Right atrium auricular region (tissue), 2 donors: ENCODE data around the gene GRIP2. TPM values are rescaled to one million over a fixed set of nuclear protein-coding genes. Genes with fewer than 3 reads are reported as not detected.

ENCODE experiments used
- DNase-seq: peaks from one replicate; pipeline ENCODE4 v3.0.0-alpha.2; 2019; ENCODE audit warnings: low spot score
- H3K27ac ChIP-seq, 2 donors: fragments of 200-600 bp; sonication (generic); 1 replicate in 1 of 2; 2 replicates in 1 of 2; pipeline ENCODE4 v1.5.1; 2016 to 2019
- H3K27me3 ChIP-seq, 2 donors: fragments of 200-600 bp; sonication (generic); one replicate each; pipeline versions ENCODE4 v1.5.1 to v1.6.0; 2017 to 2019
- H3K36me3 ChIP-seq: fragments of 200-600 bp; sonication (generic); one replicate; pipeline ENCODE4 v1.5.1; 2016
- H3K4me1 ChIP-seq, 2 donors: fragments of 200-600 bp; sonication (generic); one replicate each; pipeline versions ENCODE4 v1.5.1 to v1.6.0; 2017 to 2019
- H3K4me3 ChIP-seq, 2 donors: fragments of 200-600 bp; sonication (generic); 1 replicate in 1 of 2; 2 replicates in 1 of 2; pipeline ENCODE4 v1.5.1; 2017 to 2019; ENCODE audit warnings: mild to moderate bottlenecking in 1 of 2, moderate library complexity in 1 of 2
- H3K9me3 ChIP-seq, 2 donors: fragments of 200-600 bp; sonication (generic); one replicate each; pipeline ENCODE4 v1.5.1; 2019
- total RNA-seq, 2 donors: library from RNA; depleted of rRNA; stranded (reverse); fragments of >200 nt; gene quantifications; one replicate each; pipeline ENCODE4 v1.1.0, GENCODE V29; 2016
- TF ChIP-seq, protein P1 (sequence below), 2 donors: fragments of 200-600 bp; sonication (generic); IDR thresholded peaks; one replicate each; pipeline ENCODE4 v1.5.1; 2019; ENCODE audit warnings: antibody characterized with exemption in 2 of 2

The GRIP2 gene
- total RNA-seq, 2 donors from 2014 or later, result 7.1 to 13.2 TPM

DNA sequence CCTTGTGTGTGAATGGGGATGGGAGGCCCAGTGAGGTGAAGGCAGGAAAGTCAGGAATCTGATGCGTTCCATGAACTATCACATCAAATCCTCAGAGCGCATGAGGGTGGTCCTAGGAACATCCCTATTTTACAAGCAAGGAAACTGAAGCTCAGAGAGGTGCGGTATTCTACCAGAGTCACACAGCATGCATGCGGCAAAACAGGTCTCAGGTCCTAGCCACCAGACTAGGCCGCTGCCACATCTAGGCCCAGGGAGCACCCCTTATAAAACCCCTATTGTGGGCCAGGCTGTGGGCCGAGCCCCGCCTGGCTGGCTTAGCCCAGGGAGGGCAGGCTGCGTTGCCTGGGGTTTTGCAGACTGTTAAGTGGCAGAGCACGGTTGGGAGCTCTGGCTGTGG is 17.9 kb upstream of the GRIP2 start:
- DNase-seq, result no peak
- no peaks in the 10 kb centered on the region for H3K27me3 ChIP-seq
- no peak overlapping the region for H3K4me3 ChIP-seq
- TF ChIP-seq, protein P1, sequence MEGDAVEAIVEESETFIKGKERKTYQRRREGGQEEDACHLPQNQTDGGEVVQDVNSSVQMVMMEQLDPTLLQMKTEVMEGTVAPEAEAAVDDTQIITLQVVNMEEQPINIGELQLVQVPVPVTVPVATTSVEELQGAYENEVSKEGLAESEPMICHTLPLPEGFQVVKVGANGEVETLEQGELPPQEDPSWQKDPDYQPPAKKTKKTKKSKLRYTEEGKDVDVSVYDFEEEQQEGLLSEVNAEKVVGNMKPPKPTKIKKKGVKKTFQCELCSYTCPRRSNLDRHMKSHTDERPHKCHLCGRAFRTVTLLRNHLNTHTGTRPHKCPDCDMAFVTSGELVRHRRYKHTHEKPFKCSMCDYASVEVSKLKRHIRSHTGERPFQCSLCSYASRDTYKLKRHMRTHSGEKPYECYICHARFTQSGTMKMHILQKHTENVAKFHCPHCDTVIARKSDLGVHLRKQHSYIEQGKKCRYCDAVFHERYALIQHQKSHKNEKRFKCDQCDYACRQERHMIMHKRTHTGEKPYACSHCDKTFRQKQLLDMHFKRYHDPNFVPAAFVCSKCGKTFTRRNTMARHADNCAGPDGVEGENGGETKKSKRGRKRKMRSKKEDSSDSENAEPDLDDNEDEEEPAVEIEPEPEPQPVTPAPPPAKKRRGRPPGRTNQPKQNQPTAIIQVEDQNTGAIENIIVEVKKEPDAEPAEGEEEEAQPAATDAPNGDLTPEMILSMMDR (IDR thresholded peaks at IDR 0.05), result no peak
- no peaks in the 10 kb centered on the region for H3K9me3 ChIP-seq
- peaks cover 0 to 35% of the 10 kb centered on the region in 2 donors for H3K4me1 ChIP-seq
- H3K27ac ChIP-seq, result no peak overlapping the region
- H3K36me3 ChIP-seq, result no peaks in the 10 kb centered on the region

DNA sequence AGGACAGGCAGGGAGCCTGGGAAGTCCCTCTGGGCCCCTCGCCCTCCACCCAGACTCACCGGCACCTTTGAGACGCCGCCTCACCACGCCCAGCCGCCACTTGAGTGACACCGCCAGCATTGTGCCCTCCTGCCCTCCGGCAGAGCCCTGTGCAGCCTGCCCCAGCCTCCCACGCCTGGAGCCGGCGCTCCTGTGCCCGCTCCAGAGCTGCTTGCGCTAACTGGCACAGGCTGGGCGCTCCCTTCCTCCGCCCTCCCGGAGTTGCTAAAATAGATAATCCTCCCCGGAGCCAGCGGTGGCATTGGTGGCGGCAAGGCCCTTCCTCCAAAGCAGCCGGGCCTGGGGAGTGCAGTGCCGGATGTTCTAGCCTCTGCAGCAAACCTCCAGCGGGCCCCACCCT is 15.7 kb upstream of the GRIP2 start:
- Histone ChIP-seq H3K27ac (peak overlapping the region; percentile 58 to 61), H3K4me3 (peak overlapping the region; percentile 26 to 45)
- DNase-seq, result no peak

DNA sequence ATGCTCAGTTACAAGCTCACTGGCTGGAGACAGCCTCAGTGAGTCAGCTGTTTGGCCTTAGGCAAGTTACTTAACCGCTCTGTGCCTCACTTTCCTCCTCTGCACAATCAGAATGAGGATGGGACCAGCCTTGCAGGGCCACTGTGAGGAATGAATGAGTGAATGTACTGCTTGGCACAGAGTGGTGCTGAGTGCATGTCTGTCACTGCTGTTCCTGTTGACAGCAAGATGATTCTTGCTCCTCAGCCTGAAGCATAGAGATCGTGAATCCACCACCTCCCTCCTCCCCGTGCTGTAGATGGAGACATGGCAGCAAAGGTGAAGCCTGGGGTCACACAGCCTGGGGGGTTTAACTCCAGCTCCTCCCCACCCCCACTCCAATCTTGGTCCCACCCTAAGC is 14.6 kb upstream of the GRIP2 start:
- H3K27ac ChIP-seq, result no peak overlapping the region
- TF ChIP-seq, protein P1 (IDR thresholded peaks at IDR 0.05), result no peak
- H3K4me3 ChIP-seq, result peak overlapping the region; percentile 26 to 45
- no peaks in the 10 kb centered on the region for H3K9me3 ChIP-seq
- no peaks in the 10 kb centered on the region for H3K36me3 ChIP-seq
- no peak for DNase-seq
- peaks cover 0 to 47% of the 10 kb centered on the region in 2 donors for H3K4me1 ChIP-seq
- no peaks in the 10 kb centered on the region for H3K27me3 ChIP-seq

More for the DNA sequence above, 15.7 kb upstream of the GRIP2 start:
- Histone ChIP-seq H3K4me1 (peaks cover 0 to 43% of the 10 kb centered on the region in 2 donors), H3K27me3 (no peaks in the 10 kb centered on the region), H3K9me3 (no peaks in the 10 kb centered on the region), H3K36me3 (no peaks in the 10 kb centered on the region)
- TF ChIP-seq, protein P1 (IDR thresholded peaks at IDR 0.05), result no peak

DNA sequence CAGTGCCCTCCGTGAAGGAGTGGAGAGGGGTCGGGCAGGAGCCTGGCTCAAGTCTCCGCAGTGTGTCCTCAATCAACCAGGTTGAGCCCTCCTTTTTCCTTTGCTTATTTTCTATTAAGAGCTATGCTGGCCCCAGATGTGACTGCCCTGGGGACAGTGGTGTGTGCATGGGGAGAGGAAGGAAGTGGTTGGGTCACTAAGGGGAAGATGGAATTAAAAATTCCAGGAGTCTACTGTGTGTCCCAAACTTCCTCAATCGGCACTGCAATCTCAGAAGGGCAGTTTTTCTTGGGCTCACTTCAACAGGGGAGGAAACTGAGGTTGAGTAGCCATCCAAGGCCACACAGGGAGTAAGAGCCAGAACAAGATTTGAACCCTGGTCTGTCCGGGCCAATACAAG is 13.7 kb upstream of the GRIP2 start:
- no peak for DNase-seq
- Histone ChIP-seq H3K9me3 (no peaks in the 10 kb centered on the region), H3K36me3 (no peaks in the 10 kb centered on the region), H3K4me1 (peaks cover 0 to 47% of the 10 kb centered on the region in 2 donors), H3K27me3 (no peaks in the 10 kb centered on the region), H3K27ac (no peak overlapping the region), H3K4me3 (no peak overlapping the region)
- TF ChIP-seq, protein P1 (IDR thresholded peaks at IDR 0.05), result no peak

DNA sequence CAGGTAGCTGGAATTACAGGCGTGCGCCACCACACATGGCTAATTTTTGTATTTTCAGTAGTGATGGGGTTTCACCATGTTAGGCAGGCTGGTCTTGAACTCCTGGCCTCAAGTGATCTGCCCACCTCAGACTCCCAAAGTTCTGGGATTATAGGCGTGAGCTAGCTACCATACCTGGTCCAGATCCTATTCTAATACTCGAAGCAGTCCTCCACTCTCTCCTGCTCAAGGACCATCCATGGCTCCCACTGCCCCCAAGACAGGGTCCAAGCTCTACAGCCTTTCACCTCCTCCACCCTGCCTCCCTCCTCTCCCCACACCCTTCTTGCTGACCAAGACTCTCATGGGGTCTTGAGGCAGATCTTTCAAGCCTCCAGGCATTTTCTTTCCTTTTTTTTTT is 12.6 kb upstream of the GRIP2 start:
- Histone ChIP-seq H3K4me1 (peaks cover 0 to 57% of the 10 kb centered on the region in 2 donors), H3K27ac (no peak overlapping the region), H3K27me3 (no peaks in the 10 kb centered on the region), H3K9me3 (no peaks in the 10 kb centered on the region), H3K4me3 (no peak overlapping the region), H3K36me3 (no peaks in the 10 kb centered on the region)
- DNase-seq, result no peak
- TF ChIP-seq, protein P1 (IDR thresholded peaks at IDR 0.05), result no peak

DNA sequence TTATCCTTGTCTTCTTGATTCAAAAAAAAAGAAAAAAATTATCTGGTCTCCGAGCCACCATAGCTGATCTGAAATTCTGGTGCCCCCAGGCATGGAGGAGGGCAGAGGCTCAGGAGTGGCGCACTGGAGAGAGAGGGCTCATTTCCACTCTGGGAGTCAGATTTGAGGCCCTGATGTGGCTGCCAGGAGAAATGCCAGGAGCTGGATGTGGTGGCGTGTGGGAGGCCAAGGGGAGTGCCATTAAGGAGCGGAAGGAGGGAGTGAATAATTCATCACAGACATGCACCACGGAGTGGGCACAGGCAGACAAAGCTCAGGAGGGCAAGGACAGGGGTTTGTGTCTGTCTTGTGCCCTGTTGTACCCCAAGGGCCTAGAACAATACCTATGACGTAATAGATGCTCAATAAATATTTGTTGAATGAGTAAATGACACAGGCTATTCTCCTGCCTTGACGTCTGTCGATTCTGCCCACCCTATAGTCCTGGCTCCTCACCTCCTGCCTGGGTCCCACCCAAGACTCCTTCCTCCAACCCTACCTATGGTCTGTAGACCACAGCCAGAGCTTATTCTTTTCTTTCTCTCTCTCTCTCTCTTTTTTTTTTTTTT is 12.0 kb upstream of the GRIP2 start:
- Histone ChIP-seq H3K4me1 (peaks cover 0 to 56% of the 10 kb centered on the region in 2 donors), H3K4me3 (no peak overlapping the region), H3K36me3 (no peaks in the 10 kb centered on the region), H3K9me3 (no peaks in the 10 kb centered on the region), H3K27me3 (no peaks in the 10 kb centered on the region), H3K27ac (no peak overlapping the region)
- DNase-seq, result no peak
- TF ChIP-seq, protein P1 (IDR thresholded peaks at IDR 0.05), result no peak
